NB4 (cell line): ENCODE data around the gene APCDD1L.

Source experiments
- CTCF ChIP-seq: IDR thresholded peaks from one replicate; pipeline ENCODE4 v1.5.1; 2012; ENCODE audit warnings: low read depth, low read length
- MAX ChIP-seq: IDR thresholded peaks from 2 replicates; pipeline ENCODE4 v1.6.1; 2011; ENCODE audit warnings: low read depth, low read length
- MYC ChIP-seq: IDR thresholded peaks from 2 replicates; pipeline ENCODE4 v1.6.1; 2011; ENCODE audit warnings: low read depth, low read length
- POLR2A ChIP-seq: IDR thresholded peaks from 2 replicates; pipeline ENCODE4 v1.6.1; 2011; ENCODE audit warnings: mild to moderate bottlenecking; ENCODE audit not compliant: insufficient read length; ENCODE audit errors: extremely low read depth

GRCh38 chr20:58513580-58514285 lies 1.5 kb downstream of the APCDD1L start:
- TF ChIP-seq CTCF, result no peak
- no peak for TF ChIP-seq MYC
- TF ChIP-seq POLR2A, result no peak
- TF ChIP-seq MAX, result no peak
